GM12892 (cell line): ENCODE data around the gene AVPR2.

Experiments used
- POLR2A ChIP-seq: IDR thresholded peaks from 2 replicates; pipeline ENCODE4 v1.6.1; 2011; ENCODE audit warnings: low read depth, low read length, control low read depth
- POLR2AphosphoS5 ChIP-seq: IDR thresholded peaks from 2 replicates; pipeline ENCODE4 v1.6.1; 2011; ENCODE audit warnings: low read depth, low read length, control low read depth

DNA sequence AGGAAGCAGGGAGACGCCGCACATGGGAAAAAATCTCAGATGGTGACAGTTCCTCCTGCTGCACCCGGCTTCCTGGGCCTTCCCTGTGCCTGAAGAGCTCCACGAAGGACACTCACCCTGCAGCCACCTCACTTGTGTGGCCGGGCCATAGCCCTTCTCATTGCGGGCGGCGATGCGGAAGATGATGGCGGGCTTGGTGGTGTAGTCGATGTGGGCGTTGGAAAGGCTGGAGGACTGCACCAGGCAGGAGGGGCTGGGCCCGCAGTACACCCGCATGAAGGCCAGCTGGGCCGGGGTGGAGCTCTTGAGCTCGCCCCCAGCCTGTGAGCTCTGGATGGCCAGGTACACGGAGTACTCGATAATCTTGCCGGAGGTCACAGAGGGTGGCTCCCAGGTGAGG lies 45.7 kb downstream of the AVPR2 start:
- TF ChIP-seq POLR2AphosphoS5 (no peak), POLR2A (no peak; the same call in 1 of the 2 replicates)
